NB4 (cell line): ENCODE results near the gene BAIAP3.

Source experiments
- DNase-seq: peaks from one replicate; pipeline ENCODE4 v3.0.0; 2010; ENCODE audit warnings: low read depth
- H3K4me3 ChIP-seq: one replicate; pipeline ENCODE4 v1.5.1; 2011; ENCODE audit warnings: mild to moderate bottlenecking, low read depth, low read length, moderate library complexity
- MYC ChIP-seq: IDR thresholded peaks from 2 replicates; pipeline ENCODE4 v1.6.1; 2011; ENCODE audit warnings: low read depth, low read length
- POLR2A ChIP-seq: IDR thresholded peaks from 2 replicates; pipeline ENCODE4 v1.6.1; 2011; ENCODE audit warnings: mild to moderate bottlenecking; ENCODE audit not compliant: insufficient read length; ENCODE audit errors: extremely low read depth
- TF ChIP-seq, protein P1 (sequence below): IDR thresholded peaks from 2 replicates; pipeline ENCODE4 v1.6.1; 2011; ENCODE audit warnings: low read depth, low read length
- TF ChIP-seq, protein P2 (sequence below): IDR thresholded peaks from one replicate; pipeline ENCODE4 v1.5.1; 2012; ENCODE audit warnings: low read depth, low read length

The BAIAP3 gene

DNA sequence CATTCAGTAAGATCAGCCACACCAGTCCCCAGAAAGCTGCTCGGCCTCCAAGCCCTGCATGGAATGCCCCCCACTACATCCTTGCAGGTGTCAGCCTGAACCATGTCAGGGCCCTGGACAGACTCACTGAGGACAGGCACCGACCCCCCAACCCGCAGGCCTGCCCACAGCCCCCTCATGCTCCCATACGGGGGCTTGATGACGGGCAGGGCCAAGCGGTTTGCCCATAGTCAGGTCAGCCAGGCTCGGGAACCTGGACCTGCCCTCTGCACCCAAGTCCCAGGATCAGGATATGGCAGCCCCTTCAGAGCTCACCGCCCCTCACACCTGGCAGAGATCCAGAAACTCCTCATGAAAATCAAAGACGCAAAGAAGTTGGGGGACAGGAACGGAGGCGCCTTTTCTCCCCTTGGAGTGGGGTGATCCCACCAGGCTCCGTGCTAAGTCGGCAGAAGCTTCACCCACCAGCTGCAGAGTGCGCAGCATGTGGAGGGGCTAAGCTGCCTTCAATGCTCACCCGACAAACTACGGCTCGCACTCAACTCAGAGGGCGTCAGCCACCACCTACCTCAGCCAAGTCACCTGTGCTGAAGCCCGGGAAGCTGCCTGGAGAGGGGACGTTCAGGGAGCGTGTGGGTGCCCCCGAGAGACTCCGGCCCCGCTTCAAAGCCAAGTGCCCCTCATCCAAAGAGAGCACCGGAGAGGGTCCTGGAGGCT is 44.8 kb downstream of the BAIAP3 start:
- DNase-seq = no peak
- TF ChIP-seq, protein P1, sequence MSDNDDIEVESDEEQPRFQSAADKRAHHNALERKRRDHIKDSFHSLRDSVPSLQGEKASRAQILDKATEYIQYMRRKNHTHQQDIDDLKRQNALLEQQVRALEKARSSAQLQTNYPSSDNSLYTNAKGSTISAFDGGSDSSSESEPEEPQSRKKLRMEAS = no peak
- no peak for TF ChIP-seq POLR2A
- peak overlapping the region; percentile 62 for H3K4me3 ChIP-seq

DNA sequence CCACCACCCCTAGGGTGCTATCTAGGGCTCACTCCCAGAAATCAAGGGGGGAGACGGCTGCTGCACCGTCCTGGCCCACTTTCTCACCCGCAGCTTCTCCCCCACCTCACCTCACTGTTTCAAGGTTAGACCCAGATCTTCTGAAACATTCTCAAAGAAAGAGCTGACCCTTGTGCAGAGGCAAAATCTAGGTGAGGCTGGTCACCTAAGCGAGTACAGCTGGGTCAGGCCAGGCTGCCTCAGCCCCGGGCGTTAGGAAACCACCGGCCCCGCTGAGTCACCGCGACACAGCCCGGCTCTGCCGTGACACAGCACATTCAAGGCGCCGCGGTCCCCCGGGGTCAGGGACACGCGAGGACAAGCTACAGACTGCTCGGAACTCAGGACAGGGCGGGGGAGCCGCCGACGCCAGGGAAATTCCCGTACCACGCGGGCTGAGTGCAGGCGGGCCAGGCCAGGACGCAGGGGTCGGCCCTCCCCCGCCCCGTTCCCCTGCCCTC is 45.4 kb downstream of the BAIAP3 start:
- DNase-seq = peak; percentile 83
- TF ChIP-seq, protein P2, sequence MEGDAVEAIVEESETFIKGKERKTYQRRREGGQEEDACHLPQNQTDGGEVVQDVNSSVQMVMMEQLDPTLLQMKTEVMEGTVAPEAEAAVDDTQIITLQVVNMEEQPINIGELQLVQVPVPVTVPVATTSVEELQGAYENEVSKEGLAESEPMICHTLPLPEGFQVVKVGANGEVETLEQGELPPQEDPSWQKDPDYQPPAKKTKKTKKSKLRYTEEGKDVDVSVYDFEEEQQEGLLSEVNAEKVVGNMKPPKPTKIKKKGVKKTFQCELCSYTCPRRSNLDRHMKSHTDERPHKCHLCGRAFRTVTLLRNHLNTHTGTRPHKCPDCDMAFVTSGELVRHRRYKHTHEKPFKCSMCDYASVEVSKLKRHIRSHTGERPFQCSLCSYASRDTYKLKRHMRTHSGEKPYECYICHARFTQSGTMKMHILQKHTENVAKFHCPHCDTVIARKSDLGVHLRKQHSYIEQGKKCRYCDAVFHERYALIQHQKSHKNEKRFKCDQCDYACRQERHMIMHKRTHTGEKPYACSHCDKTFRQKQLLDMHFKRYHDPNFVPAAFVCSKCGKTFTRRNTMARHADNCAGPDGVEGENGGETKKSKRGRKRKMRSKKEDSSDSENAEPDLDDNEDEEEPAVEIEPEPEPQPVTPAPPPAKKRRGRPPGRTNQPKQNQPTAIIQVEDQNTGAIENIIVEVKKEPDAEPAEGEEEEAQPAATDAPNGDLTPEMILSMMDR = no peak
- peak overlapping the region; percentile 62 for H3K4me3 ChIP-seq

DNA sequence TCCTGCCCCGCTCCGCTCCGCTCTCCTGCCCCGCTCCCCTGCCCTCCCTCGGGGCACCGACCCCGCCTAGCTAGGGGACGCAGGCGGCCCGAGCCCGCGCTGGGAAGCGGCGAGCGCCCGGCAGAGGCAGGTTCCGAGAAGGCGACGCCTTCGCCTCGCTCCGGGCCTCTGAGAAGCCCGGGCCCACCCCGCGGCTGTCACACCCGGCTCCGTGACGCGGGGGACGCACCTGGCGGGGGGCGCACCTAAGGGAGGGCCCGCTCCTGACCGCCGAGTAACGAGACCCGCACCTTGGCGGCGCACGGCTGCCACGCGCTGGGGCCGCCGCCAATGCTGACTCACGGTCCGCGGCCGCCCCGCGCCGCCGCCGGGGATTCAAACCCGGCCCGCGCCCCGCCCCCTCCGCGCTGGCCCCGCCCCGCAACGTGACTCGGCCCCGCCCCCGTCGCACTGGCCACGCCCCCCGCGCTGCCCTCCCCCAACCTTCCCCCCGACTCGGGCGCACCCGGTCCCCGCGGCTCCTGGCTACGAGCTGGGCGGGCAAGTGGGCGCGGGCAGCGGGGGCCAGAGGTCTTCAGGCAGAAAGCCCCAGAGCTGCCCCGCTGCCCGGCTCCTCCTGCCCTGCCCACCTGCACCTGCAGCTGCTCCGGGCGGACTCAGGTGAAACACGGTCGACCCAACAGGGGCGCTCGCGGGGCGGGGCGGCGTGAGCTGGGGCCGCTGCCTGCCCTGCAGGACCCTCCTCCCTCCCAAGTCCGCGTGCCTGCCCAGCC is 46.0 kb downstream of the BAIAP3 start:
- TF ChIP-seq, protein P2 = no peak
- TF ChIP-seq MYC (peak; percentile 63), POLR2A (peak; percentile 57)
- TF ChIP-seq, protein P1 = peak; percentile 50
- DNase-seq = peak; percentile 62
- peak overlapping the region; percentile 62 for H3K4me3 ChIP-seq

DNA sequence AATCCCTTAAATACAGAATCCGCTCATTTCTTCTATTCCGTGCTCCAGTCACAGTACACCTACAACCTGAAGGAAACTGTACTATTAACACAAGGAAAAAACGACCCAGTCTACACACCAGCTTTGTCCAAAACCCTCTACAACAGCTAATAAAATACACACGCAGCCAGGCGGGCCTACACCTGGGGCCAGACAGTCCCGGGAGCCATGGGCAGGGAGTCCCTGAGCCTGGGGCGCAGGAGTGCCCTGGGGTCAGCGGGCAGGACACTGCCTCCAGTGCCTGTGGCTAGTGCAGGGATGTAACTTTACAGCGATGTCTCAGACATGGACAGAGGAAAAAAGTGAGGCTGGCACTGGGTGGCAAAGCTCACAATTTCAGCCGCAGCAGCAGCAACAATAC is 46.8 kb downstream of the BAIAP3 start:
- TF ChIP-seq POLR2A (no peak), MYC (no peak)
- TF ChIP-seq, protein P2 = no peak
- TF ChIP-seq, protein P1 = no peak
- H3K4me3 ChIP-seq = no peak overlapping the region
- DNase-seq = no peak

DNA sequence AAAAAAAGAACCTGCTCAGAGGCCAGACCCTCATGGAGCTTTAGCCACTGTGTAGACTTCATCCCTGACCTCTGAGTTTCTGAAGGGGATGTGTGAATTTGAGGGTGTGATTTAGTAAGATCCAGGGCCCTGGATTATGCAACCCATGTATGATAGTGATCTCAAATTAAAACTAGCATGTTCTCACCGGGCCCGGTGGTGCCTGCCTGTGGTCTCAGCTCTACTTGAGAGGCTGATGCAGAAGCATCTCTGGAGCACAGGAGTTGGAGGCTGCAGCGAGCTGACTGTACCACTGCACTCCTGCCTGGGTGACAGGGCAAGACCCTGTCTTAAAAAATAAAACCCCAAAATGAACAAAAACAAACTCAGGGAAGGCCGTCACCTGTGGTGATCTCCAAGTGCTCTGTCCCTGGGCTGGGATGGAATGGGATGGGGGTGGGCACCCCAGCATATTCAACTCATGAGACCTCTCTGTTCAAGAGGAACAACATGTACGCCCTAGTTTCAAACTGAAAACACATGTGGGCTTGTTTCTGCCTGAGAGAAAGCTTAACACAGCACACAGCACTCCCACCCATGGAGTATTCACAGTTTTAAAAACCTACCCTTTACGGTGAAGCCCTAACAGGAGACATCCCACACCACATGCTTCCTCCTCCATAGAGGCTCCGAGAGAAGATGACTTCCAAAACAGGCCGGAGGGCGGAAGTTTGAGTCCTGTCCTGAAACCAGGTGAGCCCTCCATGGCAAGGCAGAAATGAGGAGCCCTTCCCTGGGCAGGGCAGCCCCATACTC is 48.4 kb downstream of the BAIAP3 start:
- no peak overlapping the region for H3K4me3 ChIP-seq
- no peak for DNase-seq
- TF ChIP-seq, protein P2 = no peak
- no peak for TF ChIP-seq MYC
- TF ChIP-seq, protein P1 = no peak
- TF ChIP-seq POLR2A = no peak

DNA sequence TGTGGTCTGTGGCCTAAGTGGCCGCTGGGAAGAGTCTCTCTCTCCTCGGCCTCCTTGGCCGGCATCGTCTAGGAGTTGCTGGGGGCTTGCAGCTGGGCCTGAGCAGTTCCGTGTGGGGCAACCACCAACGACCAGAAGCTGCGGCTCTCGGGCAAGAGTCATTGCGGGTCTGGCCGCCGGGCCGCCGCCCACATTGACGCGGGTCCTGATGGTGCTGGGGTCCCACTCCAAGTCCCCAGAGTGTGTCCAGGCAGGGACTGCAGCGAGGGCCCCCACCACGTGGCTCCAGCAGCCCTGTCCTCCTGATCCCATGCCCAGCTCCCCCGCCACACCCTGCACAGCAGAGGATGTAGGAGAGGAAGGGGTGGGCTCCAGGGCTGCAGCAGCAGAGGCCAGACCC is 50.1 kb downstream of the BAIAP3 start:
- TF ChIP-seq, protein P2 = no peak
- TF ChIP-seq MYC = no peak
- TF ChIP-seq, protein P1 = no peak
- TF ChIP-seq POLR2A = no peak
- no peak for DNase-seq
- no peak overlapping the region for H3K4me3 ChIP-seq
